GM23248 (cell line): Measurements from ENCODE around the gene ACTR10. TPM values are rescaled to one million over a fixed set of nuclear protein-coding genes. Genes with fewer than 3 reads are reported as not detected.
A peak's percentile ranks its signal among the peaks of the same experiment; 100 is the strongest.

ENCODE experiments used
- DNase-seq: peaks from one replicate; pipeline ENCODE4 v3.0.0-alpha.2; 2015
- H2AFZ ChIP-seq: fragments of 200-600 bp; sonication (generic); 2 replicates; pipeline ENCODE4 v1.6.1; 2016; ENCODE audit warnings: antibody characterized with exemption
- H3F3A ChIP-seq: fragments of 200-600 bp; sonication (generic); 2 replicates; pipeline ENCODE4 v1.6.1; 2016; ENCODE audit warnings: mild to moderate bottlenecking, antibody characterized with exemption, mixed run types; ENCODE audit not compliant: insufficient read depth
- H3K27ac ChIP-seq: fragments of 200-600 bp; sonication (generic); 2 replicates; pipeline ENCODE4 v1.5.1; 2016; ENCODE audit warnings: mild to moderate bottlenecking
- H3K27me3 ChIP-seq: fragments of 200-600 bp; sonication (generic); replicated peaks from 2 replicates; pipeline ENCODE4 v1.6.1; 2016; ENCODE audit warnings: mild to moderate bottlenecking; ENCODE audit not compliant: insufficient read depth
- H3K36me3 ChIP-seq: fragments of 200-600 bp; sonication (generic); 2 replicates; pipeline ENCODE4 v1.6.1; 2016; ENCODE audit warnings: low read depth, mild to moderate bottlenecking
- H3K4me1 ChIP-seq: fragments of 200-600 bp; sonication (generic); 2 replicates; pipeline ENCODE4 v1.6.1; 2016; ENCODE audit warnings: mild to moderate bottlenecking; ENCODE audit not compliant: insufficient read depth
- H3K4me2 ChIP-seq: fragments of 200-600 bp; sonication (generic); one replicate; pipeline ENCODE4 v1.6.1; 2016; ENCODE audit warnings: mild to moderate bottlenecking; ENCODE audit not compliant: unreplicated experiment
- H3K4me3 ChIP-seq: fragments of 200-600 bp; sonication (generic); 2 replicates; pipeline ENCODE4 v1.5.1; 2016; ENCODE audit warnings: mild to moderate bottlenecking
- H3K79me2 ChIP-seq: fragments of 200-600 bp; sonication (generic); 2 replicates; pipeline ENCODE4 v1.6.1; 2016; ENCODE audit warnings: mild to moderate bottlenecking; ENCODE audit not compliant: insufficient read depth
- H3K9ac ChIP-seq: fragments of 200-600 bp; sonication (generic); 2 replicates; pipeline ENCODE4 v1.6.1; 2016; ENCODE audit warnings: mild to moderate bottlenecking
- H3K9me2 ChIP-seq: fragments of 200-600 bp; sonication (generic); 2 replicates; pipeline ENCODE4 v1.6.1; 2016; ENCODE audit warnings: mixed run types, mild to moderate bottlenecking, moderate library complexity; ENCODE audit not compliant: insufficient read depth
- H3K9me3 ChIP-seq: fragments of 200-600 bp; sonication (generic); one replicate; pipeline ENCODE4 v1.6.1; 2017; ENCODE audit warnings: low read depth
- H4K20me1 ChIP-seq: fragments of 200-600 bp; sonication (generic); 2 replicates; pipeline ENCODE4 v1.6.0; 2016; ENCODE audit not compliant: insufficient read depth
- EZH2 ChIP-seq: fragments of 200-600 bp; sonication (generic); IDR thresholded peaks from 2 replicates; pipeline ENCODE4 v1.6.1; 2018; ENCODE audit warnings: antibody characterized with exemption, mild to moderate bottlenecking; ENCODE audit not compliant: insufficient read depth, poor library complexity, severe bottlenecking
- EZH2phosphoT487 ChIP-seq: fragments of 200-600 bp; sonication (generic); IDR thresholded peaks from 2 replicates; pipeline ENCODE4 v1.6.1; 2018; ENCODE audit warnings: antibody characterized with exemption, moderate library complexity, mild to moderate bottlenecking, low read depth; ENCODE audit not compliant: insufficient read depth
- WGBS, 2 experiments: methylation state at CpG; one replicate each; pipeline ENCODE4 v1.1.6; 2015 to 2017; ENCODE audit warnings: low lambda C conversion rate in 2 of 2, low coverage in 1 of 2; ENCODE audit errors: missing lambda C conversion rate in 2 of 2; 5-methylcytosine and 5-hydroxymethylcytosine counted together
- in situ Hi-C: fragments of 300-500 bp; cut with MboI; formaldehyde crosslinking; loops from 2 replicates; pipeline ENCODE4 v1.15.0; 2020
- polyA plus RNA-seq: library from polyadenylated mRNA; unstranded; fragments of >200 nt; fragmentation: Nextera tagmentation; extraction: Ambion mirVana; gene quantifications from 2 replicates; pipeline ENCODE4 v1.2.1, GENCODE V29; 2016
- total RNA-seq: library from RNA; depleted of rRNA; stranded (reverse); fragments of >200 nt; shearing (Covaris generic); gene quantifications from 2 replicates; pipeline ENCODE4 v1.2.3, GENCODE V29; 2014

ACTR10 gene
- total and polyA plus RNA-seq, 2 experiments from 2014 or later: 69.9 to 188 TPM

DNA sequence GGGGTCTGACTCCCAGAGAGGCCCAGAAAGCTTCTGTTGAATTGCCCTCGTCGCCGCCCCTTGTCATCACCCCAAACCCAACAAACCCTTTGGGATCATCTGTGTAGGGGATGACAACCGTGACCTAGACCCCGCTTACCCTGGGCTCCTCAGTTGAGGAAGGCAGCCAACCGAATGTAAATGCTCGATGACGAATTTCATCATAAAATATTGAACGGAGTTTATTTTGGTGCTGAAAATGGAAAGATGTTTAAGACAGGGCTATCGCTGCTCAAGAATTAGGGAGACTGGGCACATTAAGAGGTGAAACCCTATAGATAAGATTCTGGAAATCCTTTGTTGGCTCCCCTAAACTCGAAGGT, 512 bp downstream of the ACTR10 start:
- in situ Hi-C loops: no loop called here
- no peak for TF ChIP-seq EZH2phosphoT487
- no peak for TF ChIP-seq EZH2
- H3K4me1 ChIP-seq: peaks cover 17% of the 10 kb centered on the region
- H3F3A ChIP-seq: peaks cover 7% of the 10 kb centered on the region; the same call in 1 of the 2 replicates
- H3K27ac ChIP-seq: peak overlapping the region; percentile 87
- peak; percentile 62 for DNase-seq
- no peaks in the 10 kb centered on the region for H3K9me3 ChIP-seq
- peaks cover 50% of the 10 kb centered on the region for H3K79me2 ChIP-seq
- WGBS, 2 experiments: 1% methylated on average over 11 of the region's 11 CpGs
- H2AFZ ChIP-seq: peak overlapping the region; percentile 100
- H3K9me2 ChIP-seq: no peaks in the 10 kb centered on the region
- H3K4me2 ChIP-seq: peak overlapping the region; percentile 97
- H3K9ac ChIP-seq: peak overlapping the region; percentile 95
- H3K36me3 ChIP-seq: no peaks in the 10 kb centered on the region
- no peaks in the 10 kb centered on the region for H4K20me1 ChIP-seq
- no peaks in the 10 kb centered on the region for H3K27me3 ChIP-seq
- H3K4me3 ChIP-seq: peak overlapping the region; percentile 100

DNA sequence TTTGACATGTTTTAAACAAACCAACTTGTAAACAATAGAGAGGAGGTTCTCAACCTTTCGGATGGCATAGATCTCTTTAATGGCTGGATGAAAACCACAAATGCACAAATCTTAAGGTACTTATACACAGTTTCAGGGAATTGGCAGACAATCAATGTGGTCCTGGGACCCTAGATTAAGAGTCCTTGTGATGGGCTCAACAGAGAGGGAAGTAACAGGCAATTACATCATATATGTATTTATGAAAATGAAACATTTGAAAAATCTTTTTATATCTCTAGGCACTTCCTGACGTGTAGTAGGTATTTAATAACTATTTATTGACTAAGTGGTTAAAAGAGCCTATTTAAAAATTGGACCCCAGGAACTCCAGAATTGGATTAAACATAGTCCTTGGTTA, 897 bp downstream of the ACTR10 start:
- Histone ChIP-seq H3K4me2 (peak overlapping the region; percentile 97), H4K20me1 (no peaks in the 10 kb centered on the region), H3K36me3 (no peaks in the 10 kb centered on the region), H2AFZ (peak overlapping the region; percentile 100), H3K4me1 (peaks cover 17% of the 10 kb centered on the region), H3K9me2 (no peaks in the 10 kb centered on the region), H3K27me3 (no peaks in the 10 kb centered on the region), H3K9ac (peak overlapping the region; percentile 95), H3K79me2 (peaks cover 54% of the 10 kb centered on the region), H3K9me3 (no peaks in the 10 kb centered on the region), H3K27ac (peak overlapping the region; percentile 87), H3K4me3 (peak overlapping the region; percentile 100), H3F3A (peaks cover 7% of the 10 kb centered on the region; the same call in 1 of the 2 replicates)
- WGBS, 2 experiments: 0 to 1% methylated on average over 2 of the region's 2 CpGs
- no peak for TF ChIP-seq EZH2phosphoT487
- in situ Hi-C loops: no loop called here
- DNase-seq: no peak

DNA sequence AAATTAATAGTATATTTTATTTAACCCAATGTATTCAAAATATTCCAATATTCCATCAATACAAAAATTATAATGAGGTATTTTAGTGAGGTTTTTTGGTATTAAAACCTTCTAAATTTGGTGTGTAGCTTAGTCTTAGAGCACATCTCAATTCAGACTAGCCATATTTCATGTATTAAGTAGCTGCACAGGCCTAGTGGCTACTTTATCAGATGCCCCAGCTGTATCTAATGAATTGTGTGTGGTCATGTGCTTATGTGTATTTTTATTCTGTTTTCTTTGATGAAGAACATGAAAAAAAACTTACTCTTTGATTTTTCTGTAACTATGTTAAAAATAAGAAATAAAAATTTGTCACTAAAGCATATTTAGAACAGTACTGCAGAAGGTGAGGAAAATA, 13.2 kb downstream of the ACTR10 start:
- Histone ChIP-seq H3K9me3 (no peaks in the 10 kb centered on the region), H3K79me2 (peaks cover 11% of the 10 kb centered on the region; the same call in 1 of the 2 replicates), H3K27ac (no peak overlapping the region), H3K36me3 (peaks cover 75% of the 10 kb centered on the region), H3K27me3 (no peaks in the 10 kb centered on the region), H3K9ac (no peak overlapping the region), H2AFZ (no peak overlapping the region), H3K4me3 (no peak overlapping the region), H4K20me1 (no peaks in the 10 kb centered on the region), H3F3A (no peaks in the 10 kb centered on the region), H3K9me2 (no peaks in the 10 kb centered on the region), H3K4me1 (no peaks in the 10 kb centered on the region), H3K4me2 (no peak overlapping the region)
- DNase-seq: no peak
- in situ Hi-C loops: no loop called here
- TF ChIP-seq EZH2 (no peak), EZH2phosphoT487 (no peak)

DNA sequence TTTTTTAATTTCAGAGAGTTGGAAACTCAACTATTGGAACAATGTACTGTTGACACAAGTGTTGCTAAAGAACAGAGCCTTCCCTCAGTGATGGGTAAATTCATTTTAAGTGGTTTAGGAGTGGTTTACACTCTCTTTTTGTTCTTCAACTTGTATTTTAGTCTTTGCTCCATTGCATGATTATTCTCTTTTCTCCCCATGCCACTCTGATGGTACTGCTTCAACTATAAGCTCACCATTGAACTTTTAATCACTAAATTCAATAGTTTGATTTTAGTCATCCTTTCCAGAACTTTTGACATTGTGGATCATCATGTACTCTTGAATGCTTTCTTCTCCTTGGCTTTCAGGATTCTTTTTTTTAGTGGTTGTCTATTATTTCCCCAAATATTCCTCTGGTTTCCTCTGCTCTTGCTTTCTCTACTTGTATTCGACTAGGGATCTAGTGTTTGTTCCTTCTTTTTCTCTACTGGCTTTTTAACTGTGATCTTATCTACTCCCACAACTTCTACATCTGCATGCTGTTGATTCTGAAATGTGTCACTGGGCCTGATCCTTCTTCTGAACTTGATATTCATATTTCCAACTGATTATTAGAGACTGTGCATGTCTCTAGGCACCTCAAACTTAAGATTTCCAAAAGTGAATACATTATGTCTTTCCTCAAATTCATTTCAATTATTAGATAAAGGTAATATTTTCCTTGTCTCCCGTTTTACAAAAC, 15.4 kb downstream of the ACTR10 start:
- Histone ChIP-seq H3K27me3 (no peaks in the 10 kb centered on the region), H3K4me2 (no peak overlapping the region)

DNA sequence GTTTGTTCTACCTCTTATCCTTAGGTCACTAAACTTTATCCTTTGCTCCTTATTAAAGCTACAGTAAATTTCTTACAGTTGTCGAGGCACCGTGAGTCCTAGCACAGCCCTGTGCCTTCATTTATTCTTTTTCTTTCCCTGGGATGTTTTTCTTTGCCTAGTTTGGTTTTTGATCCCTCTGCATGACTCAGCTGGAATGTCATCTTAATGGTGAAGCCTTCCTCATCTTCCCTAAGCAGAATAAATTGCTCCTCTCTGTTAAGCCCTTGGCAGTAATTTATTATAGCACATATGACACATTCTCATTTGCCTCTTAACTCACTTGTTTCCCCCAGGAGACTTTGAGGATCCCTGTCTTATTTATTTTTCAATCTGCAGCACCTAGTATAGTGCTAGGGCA, 16.6 kb downstream of the ACTR10 start:
- Histone ChIP-seq H3K4me2 (no peak overlapping the region), H3K27ac (no peak overlapping the region), H3K36me3 (peaks cover 67% of the 10 kb centered on the region), H3K79me2 (peaks cover under 1% of the 10 kb centered on the region; the same call in 1 of the 2 replicates), H2AFZ (no peak overlapping the region), H3K4me3 (no peak overlapping the region), H3K9ac (no peak overlapping the region), H3K27me3 (no peaks in the 10 kb centered on the region), H3K4me1 (no peaks in the 10 kb centered on the region), H4K20me1 (no peaks in the 10 kb centered on the region), H3K9me2 (no peaks in the 10 kb centered on the region), H3K9me3 (no peaks in the 10 kb centered on the region), H3F3A (no peaks in the 10 kb centered on the region)
- WGBS, 2 experiments: 96 to 100% methylated on average over 2 of the region's 2 CpGs
- in situ Hi-C loops: no loop called here
- no peak for TF ChIP-seq EZH2
- TF ChIP-seq EZH2phosphoT487: no peak
- peak; percentile 15 for DNase-seq

More for the DNA sequence above, 15.4 kb downstream of the ACTR10 start:
- DNase-seq: no peak
- H3K79me2 ChIP-seq: peaks cover 6% of the 10 kb centered on the region; the same call in 1 of the 2 replicates
- 97 to 100% methylated on average over 2 of the region's 2 CpGs for WGBS, 2 experiments
- in situ Hi-C loops: no loop called here
- no peak overlapping the region for H3K9ac ChIP-seq
- H3K4me1 ChIP-seq: no peaks in the 10 kb centered on the region
- H3K9me3 ChIP-seq: no peaks in the 10 kb centered on the region
- H3F3A ChIP-seq: no peaks in the 10 kb centered on the region
- no peak overlapping the region for H3K27ac ChIP-seq
- H2AFZ ChIP-seq: no peak overlapping the region
- no peak for TF ChIP-seq EZH2
- H3K36me3 ChIP-seq: peaks cover 68% of the 10 kb centered on the region
- H3K9me2 ChIP-seq: no peaks in the 10 kb centered on the region
- H4K20me1 ChIP-seq: no peaks in the 10 kb centered on the region
- no peak overlapping the region for H3K4me3 ChIP-seq
